Fibroblast of lung (primary cell): ENCODE measurements around the gene LRRC9. TPM values are rescaled to one million over a fixed set of nuclear protein-coding genes. Genes with fewer than 3 reads are reported as not detected.
"Not testable (repeated sequence)": the region's sequence is repeated elsewhere in the genome, so short reads cannot be mapped to it uniquely, and the experiment has no call there.

Source experiments
- DNase-seq, 2 donors: peaks; one replicate each; pipeline versions ENCODE4 v3.0.0 to v3.0.0-alpha.2; 2010; ENCODE audit warnings: low read depth in 2 of 2
- H2AFZ ChIP-seq: 2 replicates; pipeline ENCODE4 v1.5.1; 2012; ENCODE audit warnings: low read length, control low read depth, inconsistent platforms
- H3K27ac ChIP-seq: 2 replicates; pipeline ENCODE4 v1.5.1; 2011; ENCODE audit warnings: low read length, control low read depth; ENCODE audit not compliant: insufficient read depth
- H3K27me3 ChIP-seq: 2 replicates; pipeline ENCODE4 v1.5.1; 2011; ENCODE audit warnings: mild to moderate bottlenecking, low read length; ENCODE audit not compliant: control insufficient read depth, insufficient read depth
- H3K36me3 ChIP-seq: 2 replicates; pipeline ENCODE4 v1.5.1; 2011; ENCODE audit warnings: low read length; ENCODE audit not compliant: control insufficient read depth, insufficient read depth
- H3K4me1 ChIP-seq: 2 replicates; pipeline ENCODE4 v1.5.1; 2011; ENCODE audit warnings: low read length; ENCODE audit not compliant: control insufficient read depth, insufficient read depth; ENCODE audit errors: extremely low read depth
- H3K4me2 ChIP-seq: 2 replicates; pipeline ENCODE4 v1.5.1; 2011; ENCODE audit warnings: low read length, control low read depth; ENCODE audit not compliant: insufficient read depth; ENCODE audit errors: extremely low read depth
- H3K4me3 ChIP-seq, 4 experiments: fragments of 200-600 bp in 1 of 4; sonication (generic) in 1 of 4; replicated peaks in 1 of 4; 2 replicates each; pipeline ENCODE4 v1.5.1; 2011 to 2016; ENCODE audit warnings: low read length in 4 of 4, low read depth in 3 of 4, mild to moderate bottlenecking in 3 of 4, control low read depth in 2 of 4, inconsistent platforms in 1 of 4, mixed read lengths in 1 of 4; ENCODE audit not compliant: insufficient read depth in 1 of 4; ENCODE audit errors: control extremely low read depth in 1 of 4
- H3K79me2 ChIP-seq: 2 replicates; pipeline ENCODE4 v1.5.1; 2012; ENCODE audit warnings: mild to moderate bottlenecking, low read length, inconsistent platforms; ENCODE audit not compliant: control insufficient read depth, insufficient read depth
- H3K9ac ChIP-seq: 2 replicates; pipeline ENCODE4 v1.5.1; 2011; ENCODE audit warnings: mild to moderate bottlenecking, low read length, control low read depth; ENCODE audit not compliant: insufficient read depth
- H3K9me3 ChIP-seq: 2 replicates; pipeline ENCODE4 v1.5.1; 2012; ENCODE audit warnings: low read depth, low read length; ENCODE audit not compliant: control insufficient read depth, insufficient read depth
- H4K20me1 ChIP-seq: 2 replicates; pipeline ENCODE4 v1.5.1; 2011; ENCODE audit warnings: low read length; ENCODE audit not compliant: control insufficient read depth, insufficient read depth; ENCODE audit errors: extremely low read depth
- CTCF ChIP-seq, 2 donors: IDR thresholded peaks in 1 of 2; conservative IDR thresholded peaks in 1 of 2; 1 replicate in 1 of 2; 2 replicates in 1 of 2; pipeline ENCODE4 v1.5.1; 2011 to 2012; ENCODE audit warnings: low read length in 2 of 2, control low read depth in 1 of 2, inconsistent platforms in 1 of 2, low read depth in 1 of 2, mild to moderate bottlenecking in 1 of 2
- EZH2 ChIP-seq: IDR thresholded peaks from 2 replicates; pipeline ENCODE4 v1.5.1; 2012; ENCODE audit warnings: low read length, control low read depth, mild to moderate bottlenecking; ENCODE audit errors: missing control alignments
- polyA plus RNA-seq, 2 donors: library from polyadenylated mRNA; depleted of rRNA in 1 of 2; stranded (reverse) in 1 of 2; unstranded in 1 of 2; fragments of >200 nt; gene quantifications; 2 replicates each; pipeline ENCODE4 v1.2.1, GENCODE V29; 2011 to 2012; ENCODE audit warnings: missing spikeins in 1 of 2
- total RNA-seq: library from RNA; depleted of rRNA; stranded (reverse); fragments of >200 nt; gene quantifications from 2 replicates; pipeline ENCODE4 v1.2.1, GENCODE V29; 2014

LRRC9 gene
- total and polyA plus RNA-seq, 2 donors (not counting 1 experiment from before 2014, with no cell fraction given), result not detected

- no peak for TF ChIP-seq EZH2
- no peak for TF ChIP-seq CTCF (conservative IDR thresholded peaks at IDR 0.05 in 1 of 2, IDR thresholded peaks at IDR 0.05 in 1 of 2; ENCODE audit: low read depth in 1 of 2, low read length in 2 of 2)
- Histone ChIP-seq H3K9me3 (no peaks in the 10 kb centered on the region), H3K27me3 (no peaks in the 10 kb centered on the region), H3K4me2 (no peak overlapping the region), H3K79me2 (no peaks in the 10 kb centered on the region), H3K4me3 (no peak overlapping the region), H3K4me1 (no peaks in the 10 kb centered on the region), H3K27ac (no peak overlapping the region), H2AFZ (no peak overlapping the region), H3K9ac (no peak overlapping the region), H4K20me1 (no peaks in the 10 kb centered on the region), H3K36me3 (no peaks in the 10 kb centered on the region)
- DNase-seq, result no peak
Observed at GRCh38 chr14:60003991-60004390, 84.0 kb downstream of the LRRC9 start.

DNA sequence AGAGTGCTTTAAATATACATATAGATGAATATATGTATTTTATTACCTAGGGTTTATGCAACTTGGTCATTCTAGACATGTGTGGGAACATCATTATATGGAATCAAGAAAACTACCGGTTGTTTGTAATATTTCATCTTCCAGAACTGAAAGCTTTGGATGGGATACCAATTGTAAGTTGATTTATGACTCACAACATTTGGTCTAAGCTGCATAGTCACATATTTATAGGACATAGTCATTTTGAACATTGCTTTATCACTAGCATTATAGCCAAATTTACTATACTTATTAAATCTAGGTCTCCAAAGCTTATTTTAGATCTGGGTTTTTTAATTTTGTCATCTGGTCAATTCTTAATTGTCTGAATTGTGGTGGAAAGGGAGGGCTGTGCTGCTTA, 88.1 kb downstream of the LRRC9 start:
- DNase-seq, result peak; percentile 13 to 23
- H3K9ac ChIP-seq, result no peak overlapping the region
- no peaks in the 10 kb centered on the region for H3K9me3 ChIP-seq
- H3K4me3 ChIP-seq, result no peak overlapping the region
- H3K4me2 ChIP-seq, result no peak overlapping the region
- no peaks in the 10 kb centered on the region for H3K36me3 ChIP-seq
- no peaks in the 10 kb centered on the region for H3K4me1 ChIP-seq
- H3K27ac ChIP-seq, result no peak overlapping the region
- H3K27me3 ChIP-seq, result no peaks in the 10 kb centered on the region
- no peak for TF ChIP-seq CTCF (conservative IDR thresholded peaks at IDR 0.05 in 1 of 2, IDR thresholded peaks at IDR 0.05 in 1 of 2; ENCODE audit: low read depth in 1 of 2, low read length in 2 of 2)
- TF ChIP-seq EZH2, result no peak
- H2AFZ ChIP-seq, result no peak overlapping the region
- no peaks in the 10 kb centered on the region for H4K20me1 ChIP-seq
- H3K79me2 ChIP-seq, result no peaks in the 10 kb centered on the region

- not testable (repeated sequence) for H3K79me2 ChIP-seq, H3K4me1 ChIP-seq, H2AFZ ChIP-seq, H3K9me3 ChIP-seq, H3K27ac ChIP-seq, H3K9ac ChIP-seq, H3K27me3 ChIP-seq, H3K4me3 ChIP-seq, DNase-seq, H3K36me3 ChIP-seq, H4K20me1 ChIP-seq, H3K4me2 ChIP-seq
Observed at GRCh38 chr14:60010263-60010662, 90.3 kb downstream of the LRRC9 start.
